Hepatocyte (in vitro differentiated cells): ENCODE results near the gene LAPTM5. TPM values are rescaled to one million over a fixed set of nuclear protein-coding genes. Genes with fewer than 3 reads are reported as not detected.

ENCODE experiments used
- DNase-seq: peaks from one replicate; pipeline ENCODE4 v3.0.0-alpha.2; 2016; ENCODE audit warnings: low spot score
- H2AFZ ChIP-seq: fragments of 200-600 bp; sonication (generic); 2 replicates; pipeline ENCODE4 v1.6.0; 2016; ENCODE audit warnings: antibody characterized with exemption, mild to moderate bottlenecking
- H3K27ac ChIP-seq: fragments of 200-600 bp; sonication (generic); 2 replicates; pipeline ENCODE4 v1.5.1; 2016; ENCODE audit warnings: mild to moderate bottlenecking
- H3K27me3 ChIP-seq: fragments of 200-600 bp; sonication (generic); 2 replicates; pipeline ENCODE4 v1.6.1; 2016
- H3K36me3 ChIP-seq: fragments of 200-600 bp; sonication (generic); replicated peaks from 2 replicates; pipeline ENCODE4 v1.5.1; 2016; ENCODE audit warnings: low read depth; ENCODE audit not compliant: insufficient read depth
- H3K4me1 ChIP-seq: fragments of 200-600 bp; sonication (generic); 2 replicates; pipeline ENCODE4 v1.5.1; 2016; ENCODE audit warnings: mild to moderate bottlenecking, moderate library complexity; ENCODE audit not compliant: insufficient read depth
- H3K4me2 ChIP-seq: fragments of 200-600 bp; sonication (generic); 2 replicates; pipeline ENCODE4 v1.6.0; 2016
- H3K4me3 ChIP-seq: fragments of 200-600 bp; sonication (generic); 2 replicates; pipeline ENCODE4 v1.5.1; 2016; ENCODE audit warnings: mild to moderate bottlenecking
- H3K79me2 ChIP-seq: fragments of 200-600 bp; sonication (generic); 2 replicates; pipeline ENCODE4 v1.6.0; 2017; ENCODE audit warnings: mild to moderate bottlenecking
- H3K9me2 ChIP-seq: fragments of 200-600 bp; sonication (generic); replicated peaks from 2 replicates; pipeline ENCODE4 v1.6.0; 2017; ENCODE audit warnings: mild to moderate bottlenecking; ENCODE audit not compliant: insufficient read depth
- H3K9me3 ChIP-seq: fragments of 200-600 bp; sonication (generic); 2 replicates; pipeline ENCODE4 v1.5.1; 2016; ENCODE audit warnings: low read depth, mild to moderate bottlenecking
- H4K20me1 ChIP-seq: fragments of 200-600 bp; sonication (generic); 2 replicates; pipeline ENCODE4 v1.6.0; 2016; ENCODE audit warnings: mild to moderate bottlenecking; ENCODE audit not compliant: insufficient read depth, poor library complexity, severe bottlenecking
- EZH2 ChIP-seq: fragments of 200-600 bp; sonication (generic); IDR thresholded peaks from 2 replicates; pipeline ENCODE4 v1.6.1; 2016; ENCODE audit warnings: antibody characterized with exemption, mild to moderate bottlenecking, borderline replicate concordance
- EZH2phosphoT487 ChIP-seq: fragments of 200-600 bp; sonication (generic); IDR thresholded peaks from one replicate; pipeline ENCODE4 v1.6.1; 2018; ENCODE audit warnings: antibody characterized with exemption, mild to moderate bottlenecking, low read depth, moderate library complexity; ENCODE audit not compliant: unreplicated experiment, severe bottlenecking
- WGBS: methylation state at CpG from one replicate; pipeline ENCODE4 v1.1.6; 2016; ENCODE audit warnings: low lambda C conversion rate; ENCODE audit errors: missing lambda C conversion rate; 5-methylcytosine and 5-hydroxymethylcytosine counted together
- polyA plus RNA-seq: library from polyadenylated mRNA; unstranded; fragments of >200 nt; fragmentation: Nextera tagmentation; extraction: Ambion mirVana; gene quantifications from 2 replicates; pipeline ENCODE4 v1.2.1, GENCODE V29; 2016
- total RNA-seq: library from RNA; depleted of rRNA; stranded (reverse); fragments of >200 nt; gene quantifications from 2 replicates; pipeline ENCODE4 v1.2.3, GENCODE V29; 2014
- TF ChIP-seq, protein P1 (sequence below): fragments of 200-600 bp; sonication (generic); IDR thresholded peaks from 2 replicates; pipeline ENCODE4 v1.5.1; 2016; ENCODE audit warnings: antibody characterized with exemption, mild to moderate bottlenecking; ENCODE audit not compliant: poor library complexity

Gene LAPTM5
- total and polyA plus RNA-seq, 2 experiments from 2014 or later = 2.6 to 3.2 TPM

DNA sequence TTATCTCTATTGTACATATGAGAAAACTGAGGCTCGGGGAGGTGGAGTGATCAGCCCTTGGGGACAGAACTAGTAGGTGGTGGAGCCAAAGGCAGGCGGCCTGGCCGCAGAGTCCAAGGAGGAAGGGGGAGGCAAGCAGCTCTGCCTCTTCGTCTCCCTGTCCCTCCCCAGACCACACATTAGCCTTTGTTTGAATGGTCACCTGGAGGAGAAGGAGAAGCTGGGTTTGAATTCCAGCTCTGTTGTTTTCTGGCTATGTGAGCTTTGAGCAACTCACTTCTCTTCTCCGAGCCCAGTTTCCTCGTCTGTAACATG lies 21.4 kb upstream of the LAPTM5 start:
- Histone ChIP-seq H3K4me1 (peaks cover 8% of the 10 kb centered on the region), H3K9me3 (no peaks in the 10 kb centered on the region), H4K20me1 (no peaks in the 10 kb centered on the region), H3K79me2 (no peaks in the 10 kb centered on the region), H2AFZ (no peak overlapping the region), H3K4me3 (no peak overlapping the region), H3K9me2 (no peaks in the 10 kb centered on the region), H3K27me3 (no peaks in the 10 kb centered on the region), H3K36me3 (no peaks in the 10 kb centered on the region), H3K27ac (no peak overlapping the region), H3K4me2 (no peak overlapping the region)
- DNase-seq = no peak
- WGBS = 82% methylated on average over 6 of the region's 6 CpGs
- TF ChIP-seq EZH2 (no peak), EZH2phosphoT487 (no peak)
- TF ChIP-seq, protein P1, sequence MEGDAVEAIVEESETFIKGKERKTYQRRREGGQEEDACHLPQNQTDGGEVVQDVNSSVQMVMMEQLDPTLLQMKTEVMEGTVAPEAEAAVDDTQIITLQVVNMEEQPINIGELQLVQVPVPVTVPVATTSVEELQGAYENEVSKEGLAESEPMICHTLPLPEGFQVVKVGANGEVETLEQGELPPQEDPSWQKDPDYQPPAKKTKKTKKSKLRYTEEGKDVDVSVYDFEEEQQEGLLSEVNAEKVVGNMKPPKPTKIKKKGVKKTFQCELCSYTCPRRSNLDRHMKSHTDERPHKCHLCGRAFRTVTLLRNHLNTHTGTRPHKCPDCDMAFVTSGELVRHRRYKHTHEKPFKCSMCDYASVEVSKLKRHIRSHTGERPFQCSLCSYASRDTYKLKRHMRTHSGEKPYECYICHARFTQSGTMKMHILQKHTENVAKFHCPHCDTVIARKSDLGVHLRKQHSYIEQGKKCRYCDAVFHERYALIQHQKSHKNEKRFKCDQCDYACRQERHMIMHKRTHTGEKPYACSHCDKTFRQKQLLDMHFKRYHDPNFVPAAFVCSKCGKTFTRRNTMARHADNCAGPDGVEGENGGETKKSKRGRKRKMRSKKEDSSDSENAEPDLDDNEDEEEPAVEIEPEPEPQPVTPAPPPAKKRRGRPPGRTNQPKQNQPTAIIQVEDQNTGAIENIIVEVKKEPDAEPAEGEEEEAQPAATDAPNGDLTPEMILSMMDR = no peak

DNA sequence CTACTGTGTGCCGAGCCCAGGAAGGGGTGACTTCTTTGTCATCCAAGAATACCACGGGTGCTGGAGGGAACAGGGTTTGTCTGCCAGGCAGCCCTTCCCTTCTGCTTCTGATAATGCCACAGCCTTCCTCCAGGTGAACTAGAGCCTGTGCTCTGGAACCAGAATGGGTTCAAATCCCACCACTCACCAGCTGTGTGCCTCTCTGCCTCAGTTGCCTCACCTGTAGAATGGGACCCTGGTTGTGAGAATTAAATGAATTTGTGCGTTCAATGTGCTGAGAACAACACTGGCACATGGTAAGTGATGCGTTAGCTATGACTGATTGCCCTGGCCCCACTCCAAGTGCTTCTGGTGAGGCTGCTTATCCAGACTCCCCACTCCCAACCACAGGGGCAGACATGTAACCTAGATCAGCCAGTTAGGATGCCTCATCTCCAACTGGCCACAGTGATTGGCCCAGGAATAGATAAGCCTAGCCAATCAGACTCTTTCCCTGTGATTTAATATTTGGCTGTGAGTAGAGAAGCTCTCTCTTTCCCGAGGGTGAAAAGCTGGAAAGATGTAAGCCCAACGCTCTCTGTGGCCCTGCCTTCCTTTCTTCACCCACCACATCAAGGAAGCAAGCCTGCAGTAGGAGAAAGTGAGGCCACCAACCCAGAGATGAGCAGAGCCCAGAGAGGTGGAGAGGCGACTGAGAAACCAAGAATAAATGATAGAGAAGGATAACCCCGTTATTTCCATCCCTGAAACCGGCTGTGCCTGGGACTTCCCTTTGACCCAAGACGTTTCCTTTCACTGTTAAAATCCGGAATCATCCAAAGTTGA lies 20.8 kb upstream of the LAPTM5 start:
- H3K9me2 ChIP-seq = no peaks in the 10 kb centered on the region
- no peak overlapping the region for H3K27ac ChIP-seq
- no peaks in the 10 kb centered on the region for H3K9me3 ChIP-seq
- TF ChIP-seq EZH2phosphoT487 = no peak
- TF ChIP-seq, protein P1 = no peak
- TF ChIP-seq EZH2 = no peak
- H2AFZ ChIP-seq = no peak overlapping the region
- H3K36me3 ChIP-seq = no peaks in the 10 kb centered on the region
- H4K20me1 ChIP-seq = no peaks in the 10 kb centered on the region
- H3K4me2 ChIP-seq = no peak overlapping the region
- H3K4me1 ChIP-seq = peaks cover 8% of the 10 kb centered on the region
- DNase-seq = peak; percentile 76
- H3K79me2 ChIP-seq = no peaks in the 10 kb centered on the region
- no peaks in the 10 kb centered on the region for H3K27me3 ChIP-seq
- H3K4me3 ChIP-seq = no peak overlapping the region
- 76% methylated on average over 11 of the region's 11 CpGs for WGBS

DNA sequence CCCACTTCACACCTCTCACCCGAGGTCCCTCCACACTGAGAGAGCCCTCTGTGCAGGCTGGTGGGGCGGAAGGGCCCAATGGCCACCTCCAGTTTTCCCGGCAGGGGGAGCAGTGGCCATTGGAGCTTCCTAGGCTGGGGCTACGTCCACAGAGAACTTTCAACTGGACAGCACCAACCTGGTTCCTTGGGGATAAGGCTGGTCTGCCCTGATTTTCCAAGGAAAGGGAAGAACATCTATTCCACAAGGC lies 20.3 kb upstream of the LAPTM5 start:
- Histone ChIP-seq H3K9me3 (no peaks in the 10 kb centered on the region), H4K20me1 (no peaks in the 10 kb centered on the region), H3K27me3 (no peaks in the 10 kb centered on the region), H3K4me2 (no peak overlapping the region), H2AFZ (no peak overlapping the region), H3K79me2 (no peaks in the 10 kb centered on the region), H3K27ac (no peak overlapping the region), H3K4me1 (peaks cover 5% of the 10 kb centered on the region), H3K4me3 (no peak overlapping the region), H3K36me3 (no peaks in the 10 kb centered on the region), H3K9me2 (no peaks in the 10 kb centered on the region)
- no peak for DNase-seq
- TF ChIP-seq EZH2phosphoT487 (no peak), EZH2 (no peak)
- TF ChIP-seq, protein P1 = no peak
- WGBS = 67% methylated on average over 4 of the region's 4 CpGs
